ENCODE results near the gene ACTC1.

ACTC1 gene

DNA sequence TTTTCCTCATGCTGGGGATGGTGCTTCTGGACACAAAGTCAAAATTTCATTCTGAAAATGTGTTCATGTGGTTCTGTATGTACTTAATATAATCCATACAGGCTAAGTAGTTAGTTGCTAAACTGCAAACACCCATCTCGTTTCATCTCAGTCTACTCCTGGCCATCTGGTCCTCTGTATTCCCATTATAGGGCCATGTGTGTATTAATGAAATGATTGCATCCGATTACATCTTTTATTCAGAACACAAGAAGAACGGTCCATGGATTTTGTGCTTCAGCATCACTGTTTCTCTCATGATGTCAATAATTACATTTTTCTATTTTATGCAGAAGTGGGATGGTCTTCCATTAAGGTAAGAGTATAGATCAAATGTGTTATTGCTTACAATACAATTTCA lies 34.4 kb downstream of the ACTC1 start:
- no peak for TF ChIP-seq CTCF (IDR thresholded peaks at IDR 0.05; ENCODE audit: low read depth, low read length)
- H3K4me3 ChIP-seq (ENCODE audit: low read depth, low read length), result no peak overlapping the region

- no peak for TF ChIP-seq CTCF (IDR thresholded peaks at IDR 0.05; ENCODE audit: low read depth, low read length)
- no peak overlapping the region for H3K4me3 ChIP-seq (ENCODE audit: low read depth, low read length)
Observed at GRCh38 chr15:34759992-34760391, 35.4 kb downstream of the ACTC1 start.

DNA sequence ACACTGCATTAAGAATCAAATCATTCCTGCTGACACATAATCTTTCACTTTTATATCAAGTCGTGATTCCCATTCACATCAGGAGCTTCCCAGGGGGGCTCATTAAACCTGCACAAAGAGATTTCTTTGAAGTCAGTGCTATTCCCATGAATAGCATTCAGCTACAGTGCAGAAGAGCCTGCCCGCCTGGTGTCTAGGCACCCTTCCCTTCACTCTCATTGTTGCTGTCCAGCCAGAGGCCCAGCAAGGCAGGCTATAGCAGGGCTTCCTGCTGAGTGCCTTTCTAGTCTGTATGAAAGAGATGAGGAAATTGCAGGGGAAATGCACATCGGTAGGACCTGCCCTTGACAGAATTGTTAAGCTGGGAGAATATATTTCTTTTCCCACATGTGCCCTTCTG lies 36.0 kb downstream of the ACTC1 start:
- H3K4me3 ChIP-seq (ENCODE audit: low read depth, low read length), result no peak overlapping the region
- no peak for TF ChIP-seq CTCF (IDR thresholded peaks at IDR 0.05; ENCODE audit: low read depth, low read length)

GRCh38 chr15:34757262-34757661 lies 38.1 kb downstream of the ACTC1 start:
- no peak for TF ChIP-seq CTCF (IDR thresholded peaks at IDR 0.05; ENCODE audit: low read depth, low read length)
- no peak overlapping the region for H3K4me3 ChIP-seq (ENCODE audit: low read depth, low read length)

- no peak overlapping the region for H3K4me3 ChIP-seq (ENCODE audit: low read depth, low read length)
- TF ChIP-seq CTCF (IDR thresholded peaks at IDR 0.05; ENCODE audit: low read depth, low read length), result no peak
Observed at GRCh38 chr15:34755419-34755773, 40.0 kb downstream of the ACTC1 start.

DNA sequence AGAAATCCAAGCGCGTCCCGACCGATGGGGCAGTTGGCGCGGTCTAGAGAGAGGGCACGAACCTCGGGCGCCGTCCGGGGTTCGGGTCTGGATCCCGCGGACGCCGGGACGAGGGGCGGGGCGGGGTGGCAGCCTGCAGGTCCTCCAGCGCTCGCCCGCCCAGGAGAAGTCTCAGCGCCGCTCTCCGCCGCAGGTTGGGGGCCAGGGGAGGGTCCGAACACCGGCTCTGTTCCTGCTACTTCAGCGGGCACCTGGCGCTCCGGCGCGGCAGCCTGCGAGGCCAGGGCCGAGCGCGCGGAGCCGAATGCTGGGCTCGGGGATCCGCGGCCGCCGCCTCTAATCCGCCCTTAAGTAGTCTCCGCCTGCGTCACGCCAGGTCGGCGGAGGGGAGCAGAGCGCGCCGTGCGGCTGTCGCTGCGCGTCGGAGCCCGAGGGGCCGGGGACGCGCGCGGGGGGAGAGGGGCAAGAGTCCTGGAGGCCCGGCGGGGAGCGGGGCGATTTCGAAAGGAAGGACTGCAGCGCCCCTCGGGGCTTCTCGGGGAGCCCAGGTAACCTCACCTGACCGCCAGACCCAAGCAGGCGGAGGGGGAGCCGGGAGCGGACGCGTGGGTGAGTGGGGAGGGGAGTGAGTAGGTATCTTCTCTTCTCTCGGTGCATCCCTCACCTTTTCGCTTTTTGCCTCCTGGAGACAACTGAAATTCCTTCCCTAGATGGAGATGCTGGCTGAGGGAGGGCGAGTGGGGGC lies 40.5 kb downstream of the ACTC1 start, which contains the start of gene GJD2:
TSS of gene GJD2 (minus strand) at position 325 of the 745 bp plus-strand sequence. CDS start 510 bp downstream, outside the sequence.
- no peak for TF ChIP-seq CTCF (IDR thresholded peaks at IDR 0.05; ENCODE audit: low read depth, low read length)
- H3K4me3 ChIP-seq (ENCODE audit: low read depth, low read length), result no peak within 1 kb of the TSS

DNA sequence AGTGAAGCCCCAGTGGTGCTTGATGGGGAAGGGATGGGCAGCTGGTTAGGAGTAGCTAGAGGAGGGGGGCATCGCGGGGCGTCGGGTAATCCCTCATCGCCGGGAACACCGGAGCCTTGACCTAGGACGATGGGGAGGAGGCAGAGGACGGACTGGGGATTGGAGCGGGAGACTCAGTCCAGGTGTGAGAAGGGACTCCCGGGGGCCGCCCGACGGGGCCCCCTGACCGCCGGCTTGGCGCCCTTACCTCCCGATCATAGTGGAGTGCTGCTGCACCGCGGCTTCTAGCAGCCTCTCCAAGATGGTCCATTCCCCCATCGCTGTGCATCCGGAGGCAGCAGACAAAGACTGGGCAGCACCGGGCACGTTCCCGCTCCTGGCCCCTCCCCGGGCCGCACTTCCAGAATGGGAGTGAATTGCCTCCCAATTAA lies 41.2 kb downstream of the ACTC1 start:
- TF ChIP-seq CTCF (IDR thresholded peaks at IDR 0.05; ENCODE audit: low read depth, low read length), result no peak
- no peak overlapping the region for H3K4me3 ChIP-seq (ENCODE audit: low read depth, low read length)
